ENCODE data around the gene SPTBN5.

- TF ChIP-seq POLR2A (IDR thresholded peaks at IDR 0.05; ENCODE audit: low read length) (no peak), GATA1 (IDR thresholded peaks at IDR 0.05; ENCODE audit: low read depth, low read length) (no peak)
Observed at GRCh38 chr15:41921167-41921566, 27.3 kb upstream of the SPTBN5 start.

Data from erythroblast (primary cell).